Liver (tissue), 9 donors: Measurements from ENCODE around the gene NHP2. TPM values are rescaled to one million over a fixed set of nuclear protein-coding genes. Genes with fewer than 3 reads are reported as not detected.

Source experiments
- DNase-seq: peaks from one replicate; pipeline ENCODE4 v3.0.0-alpha.2; 2017; ENCODE audit warnings: low spot score
- H3K27ac ChIP-seq, 2 donors: one replicate each; pipeline ENCODE4 v1.7.0; 2013; ENCODE audit warnings: inconsistent platforms in 2 of 2, low read length in 2 of 2, control low read depth in 1 of 2, low read depth in 1 of 2, mild to moderate bottlenecking in 1 of 2
- H3K27me3 ChIP-seq, 4 donors: one replicate each; pipeline versions ENCODE4 v1.6.1 to v1.7.0; 2013; ENCODE audit warnings: low read length in 3 of 4, inconsistent platforms in 1 of 4, mild to moderate bottlenecking in 1 of 4, moderate library complexity in 1 of 4; ENCODE audit not compliant: control insufficient read depth in 4 of 4, insufficient read depth in 4 of 4
- H3K36me3 ChIP-seq, 4 donors: one replicate each; pipeline versions ENCODE4 v1.6.1 to v1.7.0; 2013; ENCODE audit warnings: low read length in 3 of 4, mild to moderate bottlenecking in 3 of 4, low read depth in 1 of 4, moderate library complexity in 1 of 4; ENCODE audit not compliant: control insufficient read depth in 4 of 4, insufficient read depth in 3 of 4
- H3K4me1 ChIP-seq, 4 donors: one replicate each; pipeline versions ENCODE4 v1.6.1 to v1.7.0; 2013; ENCODE audit warnings: low read length in 3 of 4, mild to moderate bottlenecking in 3 of 4, moderate library complexity in 1 of 4; ENCODE audit not compliant: control insufficient read depth in 4 of 4, insufficient read depth in 4 of 4
- H3K4me3 ChIP-seq, 3 donors: one replicate each; pipeline versions ENCODE4 v1.6.1 to v1.7.0; 2013; ENCODE audit warnings: low read length in 3 of 3, control low read depth in 1 of 3, low read depth in 1 of 3, mild to moderate bottlenecking in 1 of 3
- H3K9ac ChIP-seq, 2 donors: one replicate each; pipeline ENCODE4 v1.7.0; 2013; ENCODE audit warnings: low read length in 2 of 2, mild to moderate bottlenecking in 2 of 2, moderate library complexity in 2 of 2, control low read depth in 1 of 2, low read depth in 1 of 2
- H3K9me3 ChIP-seq, 4 donors: one replicate each; pipeline versions ENCODE4 v1.6.1 to v1.7.0; 2013; ENCODE audit warnings: low read length in 3 of 4; ENCODE audit not compliant: control insufficient read depth in 4 of 4
- ATF3 ChIP-seq: IDR thresholded peaks from 2 replicates; pipeline ENCODE4 v1.6.1; 2016; ENCODE audit warnings: antibody characterized with exemption
- CTCF ChIP-seq: fragments of 150-350 bp; IDR thresholded peaks from 2 replicates; pipeline ENCODE4 v1.5.1; 2017; ENCODE audit warnings: improper control_type of control experiment, low read depth, low read length; ENCODE audit not compliant: missing input control
- EGR1 ChIP-seq, 2 donors: IDR thresholded peaks; 2 replicates each; pipeline ENCODE4 v1.6.1; 2016 to 2018; ENCODE audit warnings: antibody characterized with exemption in 2 of 2, low read depth in 2 of 2
- FOXA1 ChIP-seq: IDR thresholded peaks from 2 replicates; pipeline ENCODE4 v1.6.1; 2016; ENCODE audit warnings: antibody characterized with exemption
- FOXA2 ChIP-seq: IDR thresholded peaks from 2 replicates; pipeline ENCODE4 v1.6.1; 2016; ENCODE audit warnings: antibody characterized with exemption
- GABPA ChIP-seq, 2 donors: IDR thresholded peaks in 1 of 2; conservative IDR thresholded peaks in 1 of 2; 2 replicates each; pipeline ENCODE4 v1.6.1; 2016; ENCODE audit warnings: antibody characterized with exemption in 2 of 2, mild to moderate bottlenecking in 1 of 2, moderate library complexity in 1 of 2
- HNF4A ChIP-seq, 2 donors: conservative IDR thresholded peaks; 2 replicates each; pipeline ENCODE4 v1.6.1; 2016; ENCODE audit warnings: antibody characterized with exemption in 2 of 2, mild to moderate bottlenecking in 2 of 2
- HNF4G ChIP-seq: IDR thresholded peaks from 2 replicates; pipeline ENCODE4 v1.6.1; 2016; ENCODE audit warnings: antibody characterized with exemption
- JUND ChIP-seq, 2 donors: IDR thresholded peaks; 2 replicates each; pipeline ENCODE4 v1.6.1; 2016; ENCODE audit warnings: antibody characterized with exemption in 2 of 2
- MAX ChIP-seq: IDR thresholded peaks from 2 replicates; pipeline ENCODE4 v1.6.1; 2016; ENCODE audit warnings: antibody characterized with exemption
- NR2F2 ChIP-seq: IDR thresholded peaks from 2 replicates; pipeline ENCODE4 v1.6.1; 2016; ENCODE audit warnings: antibody characterized with exemption
- RAD21 ChIP-seq, 2 donors: IDR thresholded peaks; 2 replicates each; pipeline ENCODE4 v1.6.1; 2016; ENCODE audit warnings: antibody characterized with exemption in 2 of 2, mild to moderate bottlenecking in 2 of 2
- REST ChIP-seq: IDR thresholded peaks from 2 replicates; pipeline ENCODE4 v1.6.1; 2016; ENCODE audit warnings: antibody characterized with exemption, mild to moderate bottlenecking
- RXRA ChIP-seq, 2 donors: IDR thresholded peaks; 2 replicates each; pipeline ENCODE4 v1.6.1; 2017 to 2018; ENCODE audit warnings: antibody characterized with exemption in 2 of 2, mild to moderate bottlenecking in 1 of 2
- SP1 ChIP-seq: IDR thresholded peaks from 2 replicates; pipeline ENCODE4 v1.6.1; 2018; ENCODE audit warnings: antibody characterized with exemption, mild to moderate bottlenecking
- TAF1 ChIP-seq: conservative IDR thresholded peaks from 2 replicates; pipeline ENCODE4 v1.6.1; 2016; ENCODE audit warnings: antibody characterized with exemption, mild to moderate bottlenecking
- YY1 ChIP-seq: IDR thresholded peaks from 2 replicates; pipeline ENCODE4 v1.6.1; 2016; ENCODE audit warnings: antibody characterized with exemption, mild to moderate bottlenecking
- ZBTB33 ChIP-seq: IDR thresholded peaks from 2 replicates; pipeline ENCODE4 v1.6.1; 2016; ENCODE audit warnings: antibody characterized with exemption
- WGBS: extraction: QIAGEN DNeasy Blood & Tissue Kit; methylation state at CpG from one replicate; pipeline ENCODE4 v1.1.7; 2013; 5-methylcytosine and 5-hydroxymethylcytosine counted together
- polyA plus RNA-seq, 2 donors: library from polyadenylated mRNA; stranded (reverse) in 1 of 2; unstranded in 1 of 2; fragments of 200-250 nt in 1 of 2; fragments of >200 nt in 1 of 2; fragmentation: Nextera tagmentation in 1 of 2; extraction: Ambion mirVana in 1 of 2; gene quantifications; one replicate each; pipeline versions ENCODE4 v1.2.1 to v1.2.3, GENCODE V29; 2013 to 2015
- total RNA-seq, 2 donors: library from RNA; depleted of rRNA; stranded (reverse); fragments of >200 nt; gene quantifications; one replicate each; pipeline ENCODE4 v1.2.3, GENCODE V29; 2014
- donor health status: healthy.
- donor health status: healthy.
- donor health status: healthy.
- donor health status: healthy.
- donor health status: healthy.

Gene NHP2
- total and polyA plus RNA-seq, 4 donors, result 44.1 to 124 (median 62.6) TPM

GRCh38 chr5:178186427-178186826, 32.7 kb upstream of the NHP2 start:
- H3K4me1 ChIP-seq, result no peaks in the 10 kb centered on the region
- 84% methylated on average over 6 of the region's 6 CpGs for WGBS
- H3K9me3 ChIP-seq, result no peaks in the 10 kb centered on the region
- H3K4me3 ChIP-seq, result no peak overlapping the region
- H3K27ac ChIP-seq, result no peak overlapping the region
- no peak for DNase-seq
- no peaks in the 10 kb centered on the region for H3K27me3 ChIP-seq
- no peaks in the 10 kb centered on the region for H3K36me3 ChIP-seq
- H3K9ac ChIP-seq, result no peak overlapping the region
- TF ChIP-seq FOXA1 (no peak), FOXA2 (no peak), GABPA (IDR thresholded peaks at IDR 0.05 in 1 of 2, conservative IDR thresholded peaks at IDR 0.05 in 1 of 2) (no peak), HNF4G (no peak), RXRA (IDR thresholded peaks at IDR 0.05) (no peak), YY1 (no peak), TAF1 (no peak), ATF3 (no peak), REST (no peak), HNF4A (conservative IDR thresholded peaks at IDR 0.05) (no peak), RAD21 (IDR thresholded peaks at IDR 0.05) (no peak), MAX (no peak), NR2F2 (no peak), SP1 (no peak), EGR1 (IDR thresholded peaks at IDR 0.05; ENCODE audit: low read depth in 2 of 2) (no peak), JUND (IDR thresholded peaks at IDR 0.05) (no peak), ZBTB33 (no peak)

- no peak for DNase-seq
- no peak overlapping the region for H3K4me3 ChIP-seq
- H3K4me1 ChIP-seq, result no peaks in the 10 kb centered on the region
- no peaks in the 10 kb centered on the region for H3K9me3 ChIP-seq
- no peak overlapping the region for H3K9ac ChIP-seq
- H3K36me3 ChIP-seq, result no peaks in the 10 kb centered on the region
- no peak overlapping the region for H3K27ac ChIP-seq
- TF ChIP-seq TAF1 (no peak), RXRA (IDR thresholded peaks at IDR 0.05) (no peak), FOXA1 (no peak), ZBTB33 (no peak), EGR1 (IDR thresholded peaks at IDR 0.05; ENCODE audit: low read depth in 2 of 2) (no peak), RAD21 (IDR thresholded peaks at IDR 0.05) (no peak), YY1 (no peak), NR2F2 (no peak), CTCF (no peak), FOXA2 (no peak), HNF4G (no peak), HNF4A (conservative IDR thresholded peaks at IDR 0.05) (no peak), GABPA (IDR thresholded peaks at IDR 0.05 in 1 of 2, conservative IDR thresholded peaks at IDR 0.05 in 1 of 2) (no peak), ATF3 (no peak)
- H3K27me3 ChIP-seq, result peaks cover 0 to 2% (median 0%) of the 10 kb centered on the region in 4 donors
- 47% methylated on average over 4 of the region's 4 CpGs for WGBS
Measured at GRCh38 chr5:178182158-178182876, 28.6 kb upstream of the NHP2 start.
